ENCODE measurements around the gene LSG1. TPM values are rescaled to one million over a fixed set of nuclear protein-coding genes. Genes with fewer than 3 reads are reported as not detected.

The LSG1 gene
- total and polyA plus RNA-seq, 10 of the 15 experiments (the other 5 are each of a cell fraction or from before 2014, with no cell fraction given): 14.3 to 75.6 (median 54.4) TPM

GRCh38 chr3:194707147-194707540 lies 35.2 kb upstream of the LSG1 start (continued):
- no peak for TF ChIP-seq ZBTB11 (CRISPR knock-in tag; IDR thresholded peaks at IDR 0.05)
- no peak for TF ChIP-seq MEF2A (IDR thresholded peaks at IDR 0.05; ENCODE audit: insufficient read depth, low read depth, low read length)
- no peak for TF ChIP-seq PAX5 (IDR thresholded peaks at IDR 0.05; ENCODE audit: borderline replicate concordance, low read depth, low read length)
- TF ChIP-seq, protein P1, sequence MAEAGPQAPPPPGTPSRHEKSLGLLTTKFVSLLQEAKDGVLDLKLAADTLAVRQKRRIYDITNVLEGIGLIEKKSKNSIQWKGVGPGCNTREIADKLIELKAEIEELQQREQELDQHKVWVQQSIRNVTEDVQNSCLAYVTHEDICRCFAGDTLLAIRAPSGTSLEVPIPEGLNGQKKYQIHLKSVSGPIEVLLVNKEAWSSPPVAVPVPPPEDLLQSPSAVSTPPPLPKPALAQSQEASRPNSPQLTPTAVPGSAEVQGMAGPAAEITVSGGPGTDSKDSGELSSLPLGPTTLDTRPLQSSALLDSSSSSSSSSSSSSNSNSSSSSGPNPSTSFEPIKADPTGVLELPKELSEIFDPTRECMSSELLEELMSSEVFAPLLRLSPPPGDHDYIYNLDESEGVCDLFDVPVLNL (IDR thresholded peaks at IDR 0.05; ENCODE audit: low read depth, low read length): no peak
- no peak for TF ChIP-seq E2F8 (IDR thresholded peaks at IDR 0.05; ENCODE audit: low read depth, partially characterized antibody)
- TF ChIP-seq, protein P2, sequence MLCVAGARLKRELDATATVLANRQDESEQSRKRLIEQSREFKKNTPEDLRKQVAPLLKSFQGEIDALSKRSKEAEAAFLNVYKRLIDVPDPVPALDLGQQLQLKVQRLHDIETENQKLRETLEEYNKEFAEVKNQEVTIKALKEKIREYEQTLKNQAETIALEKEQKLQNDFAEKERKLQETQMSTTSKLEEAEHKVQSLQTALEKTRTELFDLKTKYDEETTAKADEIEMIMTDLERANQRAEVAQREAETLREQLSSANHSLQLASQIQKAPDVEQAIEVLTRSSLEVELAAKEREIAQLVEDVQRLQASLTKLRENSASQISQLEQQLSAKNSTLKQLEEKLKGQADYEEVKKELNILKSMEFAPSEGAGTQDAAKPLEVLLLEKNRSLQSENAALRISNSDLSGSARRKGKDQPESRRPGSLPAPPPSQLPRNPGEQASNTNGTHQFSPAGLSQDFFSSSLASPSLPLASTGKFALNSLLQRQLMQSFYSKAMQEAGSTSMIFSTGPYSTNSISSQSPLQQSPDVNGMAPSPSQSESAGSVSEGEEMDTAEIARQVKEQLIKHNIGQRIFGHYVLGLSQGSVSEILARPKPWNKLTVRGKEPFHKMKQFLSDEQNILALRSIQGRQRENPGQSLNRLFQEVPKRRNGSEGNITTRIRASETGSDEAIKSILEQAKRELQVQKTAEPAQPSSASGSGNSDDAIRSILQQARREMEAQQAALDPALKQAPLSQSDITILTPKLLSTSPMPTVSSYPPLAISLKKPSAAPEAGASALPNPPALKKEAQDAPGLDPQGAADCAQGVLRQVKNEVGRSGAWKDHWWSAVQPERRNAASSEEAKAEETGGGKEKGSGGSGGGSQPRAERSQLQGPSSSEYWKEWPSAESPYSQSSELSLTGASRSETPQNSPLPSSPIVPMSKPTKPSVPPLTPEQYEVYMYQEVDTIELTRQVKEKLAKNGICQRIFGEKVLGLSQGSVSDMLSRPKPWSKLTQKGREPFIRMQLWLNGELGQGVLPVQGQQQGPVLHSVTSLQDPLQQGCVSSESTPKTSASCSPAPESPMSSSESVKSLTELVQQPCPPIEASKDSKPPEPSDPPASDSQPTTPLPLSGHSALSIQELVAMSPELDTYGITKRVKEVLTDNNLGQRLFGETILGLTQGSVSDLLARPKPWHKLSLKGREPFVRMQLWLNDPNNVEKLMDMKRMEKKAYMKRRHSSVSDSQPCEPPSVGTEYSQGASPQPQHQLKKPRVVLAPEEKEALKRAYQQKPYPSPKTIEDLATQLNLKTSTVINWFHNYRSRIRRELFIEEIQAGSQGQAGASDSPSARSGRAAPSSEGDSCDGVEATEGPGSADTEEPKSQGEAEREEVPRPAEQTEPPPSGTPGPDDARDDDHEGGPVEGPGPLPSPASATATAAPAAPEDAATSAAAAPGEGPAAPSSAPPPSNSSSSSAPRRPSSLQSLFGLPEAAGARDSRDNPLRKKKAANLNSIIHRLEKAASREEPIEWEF (IDR thresholded peaks at IDR 0.05; ENCODE audit: insufficient replicate concordance, low read depth, low read length): no peak
- no peak for TF ChIP-seq BRCA1 (IDR thresholded peaks at IDR 0.05; ENCODE audit: low read depth, low read length)
- no peak for TF ChIP-seq SREBF2 (IDR thresholded peaks at IDR 0.05; ENCODE audit: low read length)
- no peak for TF ChIP-seq POU2F2 (IDR thresholded peaks at IDR 0.05; ENCODE audit: borderline replicate concordance, low read depth, low read length)
